ENCODE results near the gene CMSS1. TPM values are rescaled to one million over a fixed set of nuclear protein-coding genes. Genes with fewer than 3 reads are reported as not detected.

The CMSS1 gene
- total RNA-seq, 4 donors from 2014 or later = 2.4 to 29.9 (median 5.2) TPM

DNA sequence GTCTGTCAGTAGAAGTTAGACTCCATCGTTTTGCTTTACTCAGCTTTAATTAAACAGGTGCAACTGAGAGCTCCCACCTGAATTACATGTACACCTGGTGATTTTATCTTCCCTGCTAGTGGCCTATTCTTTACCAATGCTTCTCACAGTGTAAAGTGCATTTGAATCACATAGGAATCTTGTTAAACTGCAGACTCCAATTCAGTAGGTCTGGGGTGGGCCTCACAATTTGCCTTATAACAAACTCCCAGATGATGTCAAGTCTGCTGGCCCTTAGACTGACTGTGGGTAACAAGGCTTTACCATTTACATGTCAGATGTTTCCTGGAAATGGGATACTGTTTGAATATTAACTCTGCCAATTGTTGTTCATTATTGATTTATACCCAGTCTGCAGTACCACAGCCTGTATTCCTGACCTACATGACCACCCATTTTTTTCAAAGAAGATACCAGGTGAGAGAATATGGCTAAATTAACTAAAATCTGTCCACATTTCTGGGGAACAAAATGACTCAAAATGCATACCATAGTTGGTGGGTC lies 37.2 kb downstream of the CMSS1 start:
- H3K4me1 ChIP-seq = peaks cover 4 to 30% (median 10%) of the 10 kb centered on the region in 4 donors
- H3K4me3 ChIP-seq = no peak overlapping the region
- in situ Hi-C loops (cut with MboI; ENCODE audit: low pct_ligation_motif_present in 1 of 4, low pct_unique_long_range_greater_than_20kb in 1 of 4, low sequenced_read_pairs in 3 of 4) = loop anchor here in 1 of 4 donors (25.0 kb wide), 1 partner anchor 207 kb away; no protein-coding TSS in a partner anchor
- no peaks in the 10 kb centered on the region for H3K9me3 ChIP-seq
- WGBS, 2 donors (ENCODE audit: low coverage in 1 of 2) = 55% methylated on average over 1 of the region's 1 CpG; no CpG with 5 or more reads in 1 of the 2 donors
- TF ChIP-seq POLR2AphosphoS5 (IDR thresholded peaks at IDR 0.05) (no peak), POLR2A (IDR thresholded peaks at IDR 0.05) (no peak), EP300 (IDR thresholded peaks at IDR 0.05; ENCODE audit: low read depth) (no peak)
- TF ChIP-seq, protein P1, sequence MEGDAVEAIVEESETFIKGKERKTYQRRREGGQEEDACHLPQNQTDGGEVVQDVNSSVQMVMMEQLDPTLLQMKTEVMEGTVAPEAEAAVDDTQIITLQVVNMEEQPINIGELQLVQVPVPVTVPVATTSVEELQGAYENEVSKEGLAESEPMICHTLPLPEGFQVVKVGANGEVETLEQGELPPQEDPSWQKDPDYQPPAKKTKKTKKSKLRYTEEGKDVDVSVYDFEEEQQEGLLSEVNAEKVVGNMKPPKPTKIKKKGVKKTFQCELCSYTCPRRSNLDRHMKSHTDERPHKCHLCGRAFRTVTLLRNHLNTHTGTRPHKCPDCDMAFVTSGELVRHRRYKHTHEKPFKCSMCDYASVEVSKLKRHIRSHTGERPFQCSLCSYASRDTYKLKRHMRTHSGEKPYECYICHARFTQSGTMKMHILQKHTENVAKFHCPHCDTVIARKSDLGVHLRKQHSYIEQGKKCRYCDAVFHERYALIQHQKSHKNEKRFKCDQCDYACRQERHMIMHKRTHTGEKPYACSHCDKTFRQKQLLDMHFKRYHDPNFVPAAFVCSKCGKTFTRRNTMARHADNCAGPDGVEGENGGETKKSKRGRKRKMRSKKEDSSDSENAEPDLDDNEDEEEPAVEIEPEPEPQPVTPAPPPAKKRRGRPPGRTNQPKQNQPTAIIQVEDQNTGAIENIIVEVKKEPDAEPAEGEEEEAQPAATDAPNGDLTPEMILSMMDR (IDR thresholded peaks at IDR 0.05) = no peak
- H3K36me3 ChIP-seq = no peaks in the 10 kb centered on the region
- intact Hi-C loops (cut with DNase I; ENCODE audit: low total_unique reads) = no loop called here
- no peak for DNase-seq
- peak overlapping the region in 2 of 4 donors; percentile 6 to 27 for H3K27ac ChIP-seq
- H3K27me3 ChIP-seq = no peaks in the 10 kb centered on the region

DNA sequence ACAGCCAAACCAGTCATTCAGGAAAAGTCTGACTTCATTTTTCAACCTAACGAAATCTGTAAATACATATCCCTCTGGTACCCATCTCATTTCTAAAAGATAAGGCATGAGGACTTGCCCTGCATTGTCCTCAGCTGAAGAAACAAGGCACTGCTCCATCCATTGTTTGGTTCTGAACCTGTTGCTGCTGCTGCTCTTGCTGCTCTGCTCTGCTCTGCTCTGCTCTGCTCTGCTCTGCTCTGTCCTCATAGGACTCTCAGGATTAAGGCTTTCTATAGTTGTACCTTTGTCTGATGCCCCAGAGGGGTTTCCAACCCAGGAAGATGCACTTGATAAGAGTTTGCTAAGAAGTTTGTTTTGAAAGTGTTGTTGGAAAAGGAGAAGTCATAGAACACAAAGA lies 38.2 kb downstream of the CMSS1 start:
- intact Hi-C loops (cut with DNase I; ENCODE audit: low total_unique reads) = no loop called here
- Histone ChIP-seq H3K9me3 (no peaks in the 10 kb centered on the region), H3K4me3 (no peak overlapping the region), H3K36me3 (no peaks in the 10 kb centered on the region), H3K4me1 (peaks cover 8 to 38% (median 14%) of the 10 kb centered on the region in 4 donors), H3K27me3 (no peaks in the 10 kb centered on the region), H3K27ac (peak overlapping the region in 2 of 4 donors; percentile 20 to 48)
- in situ Hi-C loops (cut with MboI; ENCODE audit: low pct_ligation_motif_present in 1 of 4, low pct_unique_long_range_greater_than_20kb in 1 of 4, low sequenced_read_pairs in 3 of 4) = loop anchor here in 1 of 4 donors (25.0 kb wide), 1 partner anchor 206 kb away; no protein-coding TSS in a partner anchor
- TF ChIP-seq POLR2AphosphoS5 (IDR thresholded peaks at IDR 0.05) (peak in 1 of 3 donors; percentile 12), EP300 (IDR thresholded peaks at IDR 0.05; ENCODE audit: low read depth) (no peak), POLR2A (IDR thresholded peaks at IDR 0.05) (no peak)
- TF ChIP-seq, protein P1 (IDR thresholded peaks at IDR 0.05) = no peak
- DNase-seq = no peak
- 87 to 88% methylated on average over 1 of the region's 1 CpG for WGBS, 2 donors (ENCODE audit: low coverage in 1 of 2)

DNA sequence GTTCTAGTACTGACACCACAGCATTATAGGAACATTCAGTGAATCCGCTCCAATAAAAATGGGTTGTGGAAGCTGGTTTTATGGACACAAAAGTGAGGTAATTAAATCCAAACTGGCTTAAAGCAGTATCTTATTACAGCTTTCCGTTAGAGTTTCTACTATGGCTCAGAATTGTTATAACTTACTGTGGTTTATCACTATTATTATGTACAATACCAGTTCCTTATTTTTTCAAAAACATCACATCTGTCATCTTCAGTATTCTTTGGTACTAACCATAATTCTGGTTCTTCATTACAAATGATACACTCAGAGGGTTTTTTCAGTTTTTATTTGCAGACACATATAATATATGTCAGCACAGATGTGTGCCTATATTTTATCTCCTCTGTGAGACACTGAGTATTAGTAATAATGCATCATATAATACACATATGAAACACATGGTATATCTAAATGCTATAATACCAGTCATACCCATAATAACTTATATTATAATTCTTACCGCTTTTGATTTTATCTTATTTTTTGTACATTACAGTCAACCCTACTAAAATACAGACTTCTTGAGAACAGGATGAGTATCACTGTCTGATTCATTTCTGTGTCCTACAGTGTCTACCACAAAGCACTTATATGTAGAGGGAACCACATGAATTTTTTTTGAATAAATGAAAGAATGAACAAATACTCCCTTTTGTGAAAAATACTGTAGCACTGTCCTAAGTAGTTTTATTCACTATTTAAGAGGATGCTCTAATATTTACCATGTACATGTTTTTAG lies 39.0 kb downstream of the CMSS1 start:
- Histone ChIP-seq H3K36me3 (no peaks in the 10 kb centered on the region), H3K27ac (peak overlapping the region in 2 of 4 donors; percentile 82 to 90), H3K4me3 (no peak overlapping the region), H3K4me1 (peaks cover 8 to 45% (median 14%) of the 10 kb centered on the region in 4 donors), H3K27me3 (no peaks in the 10 kb centered on the region), H3K9me3 (no peaks in the 10 kb centered on the region)
- intact Hi-C loops (cut with DNase I; ENCODE audit: low total_unique reads) = no loop called here
- in situ Hi-C loops (cut with MboI; ENCODE audit: low pct_ligation_motif_present in 1 of 4, low pct_unique_long_range_greater_than_20kb in 1 of 4, low sequenced_read_pairs in 3 of 4) = loop anchor here in 1 of 4 donors (25.0 kb wide), 1 partner anchor 206 kb away; no protein-coding TSS in a partner anchor
- WGBS, 2 donors (ENCODE audit: low coverage in 1 of 2) = 69 to 75% methylated on average over 3 of the region's 3 CpGs
- no peak for DNase-seq
- no peak for TF ChIP-seq EP300 (IDR thresholded peaks at IDR 0.05; ENCODE audit: low read depth)
- no peak for TF ChIP-seq POLR2A (IDR thresholded peaks at IDR 0.05)

DNA sequence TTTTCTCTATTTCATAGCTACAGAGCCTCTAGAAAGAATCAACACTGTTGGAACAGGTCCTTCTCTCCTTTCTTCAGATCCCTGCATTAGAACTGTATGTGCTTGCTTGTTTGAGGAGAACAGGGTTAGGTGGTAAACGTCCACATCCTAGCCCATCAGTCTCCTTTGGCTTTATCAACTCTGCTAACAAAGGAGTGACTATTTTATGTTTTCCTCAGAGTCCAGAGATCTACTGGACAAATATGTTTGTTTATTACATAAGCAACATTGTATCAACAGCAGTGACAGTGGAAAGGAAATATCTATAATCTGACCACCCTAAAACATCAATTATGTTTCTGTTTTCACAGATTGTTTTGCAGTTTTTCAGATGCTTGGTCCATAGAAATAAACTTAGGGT lies 39.6 kb downstream of the CMSS1 start:
- H3K27me3 ChIP-seq = no peaks in the 10 kb centered on the region
- in situ Hi-C loops (cut with MboI; ENCODE audit: low pct_ligation_motif_present in 1 of 4, low pct_unique_long_range_greater_than_20kb in 1 of 4, low sequenced_read_pairs in 3 of 4) = loop anchor here in 1 of 4 donors (25.0 kb wide), 1 partner anchor 205 kb away; no protein-coding TSS in a partner anchor

More for the DNA sequence above, 39.6 kb downstream of the CMSS1 start:
- Histone ChIP-seq H3K4me1 (peaks cover 8 to 46% (median 14%) of the 10 kb centered on the region in 4 donors), H3K36me3 (no peaks in the 10 kb centered on the region), H3K27ac (peak overlapping the region in 3 of 4 donors; percentile 11 to 90 (median 82)), H3K4me3 (no peak overlapping the region), H3K9me3 (no peaks in the 10 kb centered on the region)
- WGBS, 2 donors (ENCODE audit: low coverage in 1 of 2) = 59 to 70% methylated on average over 1 of the region's 1 CpG
- TF ChIP-seq, protein P1 (IDR thresholded peaks at IDR 0.05) = no peak
- TF ChIP-seq POLR2AphosphoS5 (IDR thresholded peaks at IDR 0.05) (no peak), EP300 (IDR thresholded peaks at IDR 0.05; ENCODE audit: low read depth) (no peak), POLR2A (IDR thresholded peaks at IDR 0.05) (no peak)
- intact Hi-C loops (cut with DNase I; ENCODE audit: low total_unique reads) = no loop called here
- DNase-seq = no peak
